ENCODE data around the gene IRF2BP1. TPM values are rescaled to one million over a fixed set of nuclear protein-coding genes. Genes with fewer than 3 reads are reported as not detected.

IRF2BP1 gene
- total RNA-seq, 1 donor, result 35.8 TPM

DNA sequence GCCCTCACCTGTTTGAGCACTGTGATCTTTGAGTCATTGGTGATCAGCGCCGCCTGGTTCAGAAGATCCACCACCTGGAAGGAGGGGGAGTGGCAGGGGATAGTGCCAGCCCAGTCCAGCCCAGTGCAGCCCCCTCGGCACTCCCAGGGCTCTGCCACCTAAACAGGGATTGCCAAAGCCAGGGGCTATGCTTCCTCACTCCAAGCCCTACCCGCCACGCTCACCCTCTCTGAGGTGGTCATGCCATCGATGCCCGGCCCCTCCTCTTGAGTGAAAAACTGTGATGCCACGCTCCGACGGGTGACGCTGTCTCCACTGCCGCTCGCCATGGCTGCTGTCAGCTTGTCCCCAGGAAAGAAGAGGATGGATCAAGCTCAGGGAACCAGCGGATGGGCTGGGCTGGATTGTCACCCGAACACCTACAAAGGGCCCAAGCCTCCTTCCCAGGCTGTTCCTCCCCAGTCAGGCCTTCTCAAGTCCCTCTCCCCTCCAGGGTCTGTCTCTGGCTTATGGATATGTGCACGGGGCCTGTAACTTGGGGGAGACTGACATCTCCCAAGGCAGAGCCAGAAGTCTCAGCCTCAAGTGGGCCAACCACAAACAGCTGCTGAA is 31.7 kb downstream of the IRF2BP1 start:
- no peak overlapping the region for H2AFZ ChIP-seq (ENCODE audit: low read length)
- H3K9me3 ChIP-seq (ENCODE audit: low read depth, low read length), result no peaks in the 10 kb centered on the region
- DNase-seq (ENCODE audit: insufficient read length, low spot score, missing footprints), result no peak
- H3K36me3 ChIP-seq (ENCODE audit: insufficient read depth, low read length), result peaks cover 61% of the 10 kb centered on the region
- peaks cover 7% of the 10 kb centered on the region for H3K4me1 ChIP-seq (ENCODE audit: insufficient read depth, low read length)
- H4K20me1 ChIP-seq (ENCODE audit: insufficient read depth, low read length), result peaks cover 15% of the 10 kb centered on the region
- H3K79me2 ChIP-seq (ENCODE audit: insufficient read depth, low read length), result peaks cover 38% of the 10 kb centered on the region
- TF ChIP-seq, protein P1, sequence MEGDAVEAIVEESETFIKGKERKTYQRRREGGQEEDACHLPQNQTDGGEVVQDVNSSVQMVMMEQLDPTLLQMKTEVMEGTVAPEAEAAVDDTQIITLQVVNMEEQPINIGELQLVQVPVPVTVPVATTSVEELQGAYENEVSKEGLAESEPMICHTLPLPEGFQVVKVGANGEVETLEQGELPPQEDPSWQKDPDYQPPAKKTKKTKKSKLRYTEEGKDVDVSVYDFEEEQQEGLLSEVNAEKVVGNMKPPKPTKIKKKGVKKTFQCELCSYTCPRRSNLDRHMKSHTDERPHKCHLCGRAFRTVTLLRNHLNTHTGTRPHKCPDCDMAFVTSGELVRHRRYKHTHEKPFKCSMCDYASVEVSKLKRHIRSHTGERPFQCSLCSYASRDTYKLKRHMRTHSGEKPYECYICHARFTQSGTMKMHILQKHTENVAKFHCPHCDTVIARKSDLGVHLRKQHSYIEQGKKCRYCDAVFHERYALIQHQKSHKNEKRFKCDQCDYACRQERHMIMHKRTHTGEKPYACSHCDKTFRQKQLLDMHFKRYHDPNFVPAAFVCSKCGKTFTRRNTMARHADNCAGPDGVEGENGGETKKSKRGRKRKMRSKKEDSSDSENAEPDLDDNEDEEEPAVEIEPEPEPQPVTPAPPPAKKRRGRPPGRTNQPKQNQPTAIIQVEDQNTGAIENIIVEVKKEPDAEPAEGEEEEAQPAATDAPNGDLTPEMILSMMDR (IDR thresholded peaks at IDR 0.05; ENCODE audit: extremely low read depth, low read depth, low read length), result no peak
- no peak overlapping the region for H3K4me3 ChIP-seq (ENCODE audit: insufficient read depth, low read length)
- H3K27ac ChIP-seq (ENCODE audit: low read depth, low read length), result no peak overlapping the region
- H3K27me3 ChIP-seq (ENCODE audit: insufficient read depth, low read length), result no peaks in the 10 kb centered on the region
- no peak overlapping the region for H3K4me2 ChIP-seq (ENCODE audit: insufficient read depth, low read length)

DNA sequence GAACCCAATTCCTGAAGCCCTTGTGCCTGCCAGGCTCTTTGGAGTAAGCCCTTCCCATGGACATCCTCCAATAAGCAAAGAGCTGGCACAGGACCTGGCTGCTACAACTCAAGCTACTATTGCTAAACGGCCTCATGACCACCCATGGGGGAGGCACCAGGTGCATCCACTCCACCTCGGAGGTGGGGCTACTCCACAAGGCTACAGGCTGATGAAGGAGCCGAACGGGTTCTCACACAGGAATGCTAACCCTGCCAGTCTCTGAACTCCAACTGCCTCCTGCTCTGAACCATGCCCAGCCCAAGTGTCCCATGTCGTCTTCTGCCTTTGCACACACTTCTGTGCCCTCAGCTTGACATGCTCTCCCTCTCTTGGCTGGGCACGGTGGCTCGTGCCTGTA is 33.0 kb downstream of the IRF2BP1 start:
- no peaks in the 10 kb centered on the region for H3K27me3 ChIP-seq (ENCODE audit: insufficient read depth, low read length)
- TF ChIP-seq, protein P1 (IDR thresholded peaks at IDR 0.05; ENCODE audit: extremely low read depth, low read depth, low read length), result no peak
- H3K79me2 ChIP-seq (ENCODE audit: insufficient read depth, low read length), result peaks cover 27% of the 10 kb centered on the region
- no peak overlapping the region for H2AFZ ChIP-seq (ENCODE audit: low read length)
- no peak overlapping the region for H3K27ac ChIP-seq (ENCODE audit: low read depth, low read length)
- H3K4me2 ChIP-seq (ENCODE audit: insufficient read depth, low read length), result no peak overlapping the region
- H3K4me1 ChIP-seq (ENCODE audit: insufficient read depth, low read length), result peaks cover 7% of the 10 kb centered on the region
- H3K9me3 ChIP-seq (ENCODE audit: low read depth, low read length), result no peaks in the 10 kb centered on the region
- peaks cover 63% of the 10 kb centered on the region for H3K36me3 ChIP-seq (ENCODE audit: insufficient read depth, low read length)
- no peak overlapping the region for H3K4me3 ChIP-seq (ENCODE audit: insufficient read depth, low read length)
- peaks cover 15% of the 10 kb centered on the region for H4K20me1 ChIP-seq (ENCODE audit: insufficient read depth, low read length)
- DNase-seq (ENCODE audit: insufficient read length, low spot score, missing footprints), result no peak

DNA sequence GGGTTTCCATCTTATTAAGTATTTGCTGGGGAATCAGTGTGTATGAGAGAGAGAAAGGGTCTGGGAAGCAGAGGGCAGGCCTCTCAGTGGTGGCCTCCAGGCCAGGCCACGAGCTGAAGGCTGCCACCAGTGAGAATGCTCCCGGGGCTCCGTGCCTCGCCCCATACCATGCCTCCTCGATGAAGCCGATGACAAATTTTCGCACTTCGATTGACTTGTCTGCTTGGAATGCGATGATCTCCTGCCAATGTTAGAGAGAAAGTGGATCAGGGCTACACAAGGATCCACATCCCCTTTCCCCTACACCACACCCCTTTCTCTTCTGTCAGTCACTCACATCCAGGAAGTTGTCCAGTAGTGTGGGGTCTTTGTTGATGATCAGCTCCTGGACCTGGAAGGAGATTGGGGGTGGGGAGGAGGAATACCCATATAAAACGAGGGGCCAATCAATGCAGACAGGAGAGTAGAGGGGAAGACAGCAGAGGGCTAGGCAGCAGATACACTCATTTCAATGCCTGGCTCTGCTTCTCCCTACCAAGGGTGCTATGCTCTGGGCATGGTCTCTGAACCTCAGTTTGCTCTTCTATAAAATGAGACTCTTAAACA is 33.7 kb downstream of the IRF2BP1 start:
- Histone ChIP-seq H4K20me1 (ENCODE audit: insufficient read depth, low read length) (peaks cover 15% of the 10 kb centered on the region), H3K36me3 (ENCODE audit: insufficient read depth, low read length) (peaks cover 69% of the 10 kb centered on the region), H3K79me2 (ENCODE audit: insufficient read depth, low read length) (peaks cover 24% of the 10 kb centered on the region), H3K4me3 (ENCODE audit: insufficient read depth, low read length) (no peak overlapping the region), H2AFZ (ENCODE audit: low read length) (no peak overlapping the region), H3K27me3 (ENCODE audit: insufficient read depth, low read length) (no peaks in the 10 kb centered on the region), H3K9me3 (ENCODE audit: low read depth, low read length) (no peaks in the 10 kb centered on the region), H3K4me2 (ENCODE audit: insufficient read depth, low read length) (no peak overlapping the region), H3K27ac (ENCODE audit: low read depth, low read length) (peak overlapping the region; percentile 25), H3K4me1 (ENCODE audit: insufficient read depth, low read length) (peaks cover 7% of the 10 kb centered on the region)
- TF ChIP-seq, protein P1 (IDR thresholded peaks at IDR 0.05; ENCODE audit: extremely low read depth, low read depth, low read length), result no peak
- DNase-seq (ENCODE audit: insufficient read length, low spot score, missing footprints), result peak; percentile 86

DNA sequence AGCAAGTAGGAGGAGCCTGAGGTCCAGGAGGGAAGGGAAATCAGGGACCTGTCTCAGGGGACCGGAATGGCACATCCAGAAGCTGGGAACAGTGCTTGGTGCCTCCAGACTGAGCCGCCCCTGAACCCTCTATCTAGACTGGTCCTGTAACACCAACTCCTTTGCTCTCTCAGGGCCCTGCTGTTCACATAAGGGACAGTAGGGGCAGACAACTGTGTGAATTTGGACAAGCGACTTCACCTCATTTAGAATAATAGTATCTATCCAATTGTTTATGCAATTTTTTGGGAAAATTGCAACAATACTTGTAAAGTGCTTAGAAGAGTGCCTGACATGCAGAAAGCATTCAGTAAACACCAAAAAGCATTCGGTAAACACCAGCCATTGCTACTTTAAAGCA is 37.0 kb downstream of the IRF2BP1 start:
- TF ChIP-seq, protein P1 (IDR thresholded peaks at IDR 0.05; ENCODE audit: extremely low read depth, low read depth, low read length), result peak; percentile 35
- peaks cover 7% of the 10 kb centered on the region for H3K4me1 ChIP-seq (ENCODE audit: insufficient read depth, low read length)
- no peak overlapping the region for H3K27ac ChIP-seq (ENCODE audit: low read depth, low read length)
- H3K79me2 ChIP-seq (ENCODE audit: insufficient read depth, low read length), result peaks cover 3% of the 10 kb centered on the region
- H3K4me2 ChIP-seq (ENCODE audit: insufficient read depth, low read length), result no peak overlapping the region
- peaks cover 90% of the 10 kb centered on the region for H3K36me3 ChIP-seq (ENCODE audit: insufficient read depth, low read length)
- no peak overlapping the region for H2AFZ ChIP-seq (ENCODE audit: low read length)
- no peaks in the 10 kb centered on the region for H3K27me3 ChIP-seq (ENCODE audit: insufficient read depth, low read length)
- no peaks in the 10 kb centered on the region for H3K9me3 ChIP-seq (ENCODE audit: low read depth, low read length)
- DNase-seq (ENCODE audit: insufficient read length, low spot score, missing footprints), result peak; percentile 87
- H4K20me1 ChIP-seq (ENCODE audit: insufficient read depth, low read length), result peaks cover 6% of the 10 kb centered on the region
- H3K4me3 ChIP-seq (ENCODE audit: insufficient read depth, low read length), result no peak overlapping the region

Data from osteoblast (primary cell).